Measurements from ENCODE around the gene SULT1C3.

- TF ChIP-seq EZH2 (IDR thresholded peaks at IDR 0.05) = no peak
- TF ChIP-seq POLR2AphosphoS5 (IDR thresholded peaks at IDR 0.05; ENCODE audit: borderline replicate concordance, low read depth, low read length) = no peak
- no peak for TF ChIP-seq FOXP2 (optimal IDR thresholded peaks at IDR 0.05; ENCODE audit: control extremely low read depth, extremely low read length, insufficient read depth)
Observed at GRCh38 chr2:108244667-108245414, 5.1 kb downstream of the SULT1C3 start.
